ENCODE data around the gene LGI2.
A peak's percentile ranks its signal among the peaks of the same experiment; 100 is the strongest.
"Not testable (repeated sequence)": the region's sequence is repeated elsewhere in the genome, so short reads cannot be mapped to it uniquely, and the experiment has no call there.

The LGI2 gene

DNA sequence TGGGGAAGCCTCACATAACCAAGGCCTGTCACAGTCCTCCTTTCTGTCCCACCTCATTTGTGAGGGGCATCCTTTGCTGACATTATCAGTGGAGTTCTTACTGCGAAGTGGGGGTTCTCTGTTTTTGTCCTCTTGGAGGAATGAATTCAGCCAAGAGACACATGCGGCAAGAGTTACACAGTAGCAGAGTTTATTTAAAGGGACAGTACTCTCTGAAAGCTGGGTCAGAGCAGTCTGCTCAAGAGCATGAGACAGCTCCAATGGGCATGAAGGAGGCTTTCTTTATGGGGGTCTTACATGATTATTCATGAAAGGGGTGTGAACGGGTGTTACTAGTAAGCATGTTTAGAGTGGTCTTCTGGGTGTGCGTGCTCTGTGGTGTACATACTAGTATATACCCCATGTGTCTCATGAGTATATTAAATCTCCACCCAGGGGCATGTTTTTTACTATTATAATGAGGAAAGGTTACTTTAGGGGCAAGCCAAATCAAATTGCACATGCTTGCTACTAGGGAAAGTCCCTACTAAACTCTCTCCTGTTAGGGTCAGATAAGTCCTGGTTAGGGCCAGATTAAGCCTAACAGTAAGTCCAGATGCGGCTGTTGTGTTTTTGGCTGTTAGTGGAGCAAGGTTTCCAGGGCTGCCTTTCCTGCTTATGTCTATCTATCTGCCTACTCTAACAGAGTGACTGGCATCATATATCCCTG, 19.8 kb upstream of the LGI2 start:
- DNase-seq (ENCODE audit: low spot score): no peak

DNA sequence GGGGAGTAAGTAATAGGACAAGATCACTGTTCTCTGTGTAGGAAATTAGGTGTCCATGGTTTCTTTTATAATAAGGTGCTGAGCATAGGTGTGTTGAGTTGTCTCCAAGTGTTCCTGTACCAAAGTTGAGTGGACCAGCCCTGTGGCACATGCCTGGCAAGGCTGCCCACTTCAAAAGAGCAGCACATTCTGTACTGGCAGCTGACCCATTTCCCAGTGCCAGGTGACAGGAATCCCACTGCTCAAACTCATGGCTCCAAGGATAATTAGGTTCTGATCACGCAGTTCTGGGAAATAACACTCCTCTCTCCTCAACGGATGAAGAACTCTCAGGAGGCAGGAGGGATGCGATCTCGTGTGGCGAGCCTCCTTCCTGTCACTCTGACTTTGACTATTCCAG, 12.8 kb upstream of the LGI2 start:
- no peak for DNase-seq (ENCODE audit: low spot score)

DNA sequence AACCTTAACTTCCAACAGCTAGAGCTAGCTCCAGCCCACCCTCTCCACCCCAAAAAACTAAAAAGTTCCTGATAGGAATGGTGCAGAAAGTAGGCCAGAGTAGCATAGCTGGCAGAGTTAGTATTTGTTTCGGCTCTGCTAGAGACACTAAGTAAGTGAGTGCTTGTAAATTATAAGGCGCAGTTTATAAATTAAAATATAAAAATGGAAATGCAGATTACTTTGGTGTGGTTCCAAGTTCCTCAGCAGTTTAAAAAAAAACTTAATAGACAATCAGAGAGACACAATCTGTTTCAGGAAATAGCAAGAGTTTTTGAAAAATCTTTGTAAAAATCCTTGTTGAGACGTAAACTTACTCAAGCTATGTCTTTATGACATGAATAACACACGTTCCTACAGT, 2.8 kb upstream of the LGI2 start:
- no peak for DNase-seq (ENCODE audit: low spot score)

DNA sequence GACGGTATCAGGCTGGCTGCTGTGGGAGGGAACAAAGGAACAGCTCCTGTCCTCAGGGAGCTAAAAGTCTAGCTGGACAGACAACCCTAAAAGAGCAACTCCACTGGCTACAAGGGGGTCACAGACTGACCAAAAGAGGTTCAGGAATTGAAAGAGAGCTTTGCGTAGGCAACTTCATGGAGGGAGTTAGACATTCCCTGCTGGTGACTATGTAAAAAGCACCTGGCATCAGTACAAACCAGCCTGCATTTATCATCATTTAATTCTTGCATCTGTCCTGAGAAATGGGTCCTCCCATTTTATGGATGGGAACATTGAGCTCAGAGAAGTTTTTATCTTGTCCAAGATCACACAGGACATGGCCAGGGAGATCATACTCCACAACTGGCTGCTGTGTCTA, 1.4 kb upstream of the LGI2 start:
- DNase-seq (ENCODE audit: low spot score): no peak

DNA sequence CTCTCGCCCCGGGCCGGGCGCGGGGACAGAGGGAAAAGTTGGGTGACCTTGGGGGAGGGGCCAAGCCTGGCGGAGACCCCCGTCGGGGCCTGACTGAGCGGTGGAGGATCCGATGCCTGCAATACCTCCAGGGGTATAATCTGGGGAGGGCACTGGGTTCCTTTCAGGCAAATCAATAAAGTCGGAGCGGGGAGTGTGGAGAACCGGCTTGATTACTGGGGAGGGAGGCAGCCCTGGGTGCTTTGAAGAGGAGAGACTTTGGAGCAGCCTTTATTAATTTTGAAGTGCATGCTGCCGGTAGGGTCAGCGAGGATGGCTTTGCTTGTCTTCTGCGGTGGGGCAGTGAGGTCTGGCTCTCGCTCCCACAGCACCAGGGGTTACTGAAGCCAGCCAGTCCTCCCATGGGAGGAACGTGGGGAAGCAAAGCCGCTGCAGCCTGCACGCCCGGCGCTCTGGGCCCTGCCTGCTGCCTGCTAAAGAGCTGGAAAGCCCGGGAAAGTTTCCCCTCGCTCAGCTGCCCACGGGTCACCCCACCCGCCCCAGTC, 403 bp upstream of the LGI2 start:
- DNase-seq (ENCODE audit: low spot score): no peak

DNA sequence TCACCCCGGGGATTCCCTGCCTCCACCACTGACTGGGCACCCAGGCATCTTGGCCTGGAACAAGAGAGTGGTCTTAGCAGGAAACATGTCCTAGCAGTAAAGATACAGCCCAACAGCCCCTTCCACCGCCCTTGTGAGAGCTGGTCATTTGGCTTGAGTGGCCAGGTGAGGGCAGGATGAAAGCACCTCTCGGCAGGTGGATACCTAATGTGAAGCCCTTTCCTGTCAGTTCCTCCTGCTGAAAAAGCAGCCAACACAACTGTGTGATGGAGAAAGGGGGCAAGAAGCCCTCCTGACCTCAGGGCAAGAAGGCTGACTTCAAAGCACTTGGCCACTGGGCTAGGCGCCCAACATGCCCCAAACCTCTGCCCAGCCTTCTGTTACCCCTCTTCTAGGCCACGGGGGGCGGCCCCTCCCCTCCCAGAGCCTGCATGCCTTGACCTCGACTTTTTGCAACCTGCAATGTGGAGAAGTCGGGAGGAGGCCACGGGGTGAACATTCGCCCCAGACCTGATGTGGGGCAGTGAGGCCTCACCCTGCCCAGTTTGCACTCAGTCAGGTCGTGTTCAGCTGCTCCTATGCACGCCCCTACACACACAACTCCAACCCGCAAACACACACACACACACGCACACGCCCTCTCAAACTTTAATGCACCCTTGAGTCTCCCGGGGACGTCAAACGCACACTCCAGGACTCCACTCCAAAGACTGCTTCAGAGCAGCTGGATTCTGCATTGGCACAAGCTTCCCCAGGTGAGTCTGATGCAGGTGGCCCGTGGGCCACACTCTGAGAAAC, 1.1 kb downstream of the LGI2 start:
- no peak for DNase-seq (ENCODE audit: low spot score)

DNA sequence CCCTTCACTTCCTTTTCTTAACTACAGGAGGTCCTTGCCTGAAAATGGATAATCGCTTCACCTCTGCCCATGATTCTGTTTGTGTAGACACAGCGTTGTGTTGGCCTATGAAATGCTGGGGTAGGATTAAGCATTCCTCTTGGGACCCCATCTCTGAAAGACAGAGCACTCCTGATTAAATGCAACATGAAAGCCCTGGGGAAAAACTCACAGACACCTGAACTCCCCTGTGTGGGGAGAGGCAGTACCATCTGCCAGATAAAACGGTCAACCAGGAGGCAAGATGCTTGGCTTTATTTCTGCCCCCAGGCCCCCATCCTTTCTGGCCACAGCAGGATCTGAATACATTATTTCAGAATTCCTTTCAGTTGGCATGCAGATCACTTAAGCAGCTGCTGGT, 1.9 kb downstream of the LGI2 start:
- no peak for DNase-seq (ENCODE audit: low spot score)

DNA sequence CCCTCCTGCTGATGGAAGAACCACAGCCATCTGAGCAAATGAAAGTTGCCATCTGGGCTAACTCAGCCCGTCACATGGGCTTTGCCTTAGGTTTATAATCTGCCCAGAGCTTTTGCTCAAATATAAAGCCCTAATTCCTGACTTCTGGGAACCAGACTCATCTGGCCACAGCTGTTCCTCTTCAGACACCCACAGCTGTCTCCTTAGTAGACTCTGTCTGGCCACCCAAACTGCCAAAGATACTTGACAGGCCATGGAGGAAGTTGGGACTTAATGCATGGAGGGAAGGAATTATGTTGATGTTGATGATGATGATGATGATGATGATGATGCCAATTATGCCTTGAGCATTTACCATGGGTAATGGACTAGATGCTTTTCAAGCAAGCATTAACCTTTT, 8.0 kb downstream of the LGI2 start:
- no peak for DNase-seq (ENCODE audit: low spot score)

DNA sequence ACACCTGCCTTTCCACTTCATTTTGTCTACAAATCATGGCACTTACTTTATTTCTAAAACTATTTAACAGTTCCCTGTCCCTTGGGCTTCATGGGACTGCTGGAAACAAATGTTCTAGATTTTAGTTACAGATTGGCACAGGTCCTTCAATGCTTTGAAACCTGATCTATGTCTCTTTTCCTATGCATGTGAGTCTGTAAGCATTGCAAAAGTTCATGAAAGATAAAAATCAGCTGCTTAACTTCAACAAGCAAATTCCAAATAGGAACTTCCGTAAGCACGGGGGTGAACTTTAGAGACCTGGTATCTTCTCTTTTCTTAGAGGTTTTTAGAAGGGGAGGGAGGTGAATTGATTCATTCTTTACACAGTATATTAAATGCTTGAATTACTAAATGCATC, 9.5 kb downstream of the LGI2 start:
- DNase-seq (ENCODE audit: low spot score): no peak

DNA sequence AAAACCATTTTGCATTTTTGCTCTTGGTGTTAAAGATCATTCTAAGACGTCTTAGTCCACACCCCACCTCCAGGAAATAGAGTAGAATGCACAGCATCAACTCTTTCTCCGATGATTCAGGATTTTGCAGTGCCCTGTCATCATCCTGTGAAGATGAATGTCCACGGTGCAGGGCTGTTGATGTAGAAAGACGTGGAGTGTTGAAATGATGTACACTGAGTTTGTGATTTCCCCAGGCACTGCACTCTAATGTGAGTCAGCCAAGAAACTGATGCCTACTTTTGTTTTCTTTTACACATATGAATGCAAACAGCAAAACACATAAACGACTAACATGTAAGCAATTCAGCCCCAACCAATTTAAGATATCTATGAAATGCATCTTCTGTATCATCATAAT, 10.5 kb downstream of the LGI2 start:
- DNase-seq (ENCODE audit: low spot score): peak; percentile 55

DNA sequence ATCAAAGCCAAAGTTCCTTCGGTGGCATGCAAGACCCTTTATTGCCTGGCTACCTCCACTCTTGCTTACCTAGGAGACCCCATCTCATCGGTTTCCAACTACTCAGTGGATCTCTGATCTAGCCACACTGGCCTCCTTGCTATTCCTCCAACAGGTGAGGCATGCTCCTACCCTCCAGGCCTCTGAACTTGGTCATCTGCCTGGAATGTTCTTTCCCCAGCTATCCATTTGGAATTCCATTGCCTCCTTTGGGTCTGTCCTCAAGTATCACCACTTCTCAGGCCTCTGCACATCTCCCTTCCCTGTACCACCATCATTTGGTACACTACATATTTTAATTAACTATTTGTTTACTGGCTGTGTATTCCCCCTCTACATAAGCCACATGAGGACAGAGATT, 11.2 kb downstream of the LGI2 start:
- DNase-seq (ENCODE audit: low spot score): no peak

DNA sequence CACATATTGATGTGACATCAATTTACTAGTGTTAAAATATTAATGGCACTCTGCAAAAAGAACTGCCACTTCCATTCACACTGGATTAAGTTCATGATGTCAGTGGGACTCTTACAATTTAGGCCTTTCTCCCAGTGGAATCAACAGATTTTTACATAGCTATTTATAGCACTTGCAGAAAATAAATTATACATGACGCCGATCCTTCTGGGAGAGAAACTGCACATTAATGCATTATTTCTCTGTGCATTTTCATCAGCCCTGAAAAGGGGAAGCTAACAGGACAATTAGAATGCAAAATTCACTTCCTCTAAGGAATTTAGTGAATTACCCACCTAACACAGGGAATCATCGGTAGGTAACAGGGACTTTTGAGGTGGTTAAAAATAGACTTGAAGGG, 15.7 kb downstream of the LGI2 start:
- no peak for DNase-seq (ENCODE audit: low spot score)

DNA sequence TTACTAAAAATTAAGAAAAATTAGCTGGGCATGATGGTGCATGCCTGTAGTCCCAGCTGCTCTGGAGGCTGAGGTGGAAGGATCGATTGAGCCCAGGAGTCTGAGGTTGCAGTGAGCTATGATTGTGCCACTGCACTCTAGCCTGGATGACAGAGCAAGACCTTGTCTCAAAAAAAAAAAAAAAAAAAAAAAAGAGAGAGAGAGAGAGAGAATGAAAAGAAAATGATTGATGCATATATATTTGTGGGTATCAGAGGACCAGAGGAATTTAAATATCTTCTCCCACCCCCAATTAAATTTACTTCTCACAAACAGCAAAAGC, 16.1 kb downstream of the LGI2 start:
- DNase-seq (ENCODE audit: low spot score): not testable (repeated sequence)

DNA sequence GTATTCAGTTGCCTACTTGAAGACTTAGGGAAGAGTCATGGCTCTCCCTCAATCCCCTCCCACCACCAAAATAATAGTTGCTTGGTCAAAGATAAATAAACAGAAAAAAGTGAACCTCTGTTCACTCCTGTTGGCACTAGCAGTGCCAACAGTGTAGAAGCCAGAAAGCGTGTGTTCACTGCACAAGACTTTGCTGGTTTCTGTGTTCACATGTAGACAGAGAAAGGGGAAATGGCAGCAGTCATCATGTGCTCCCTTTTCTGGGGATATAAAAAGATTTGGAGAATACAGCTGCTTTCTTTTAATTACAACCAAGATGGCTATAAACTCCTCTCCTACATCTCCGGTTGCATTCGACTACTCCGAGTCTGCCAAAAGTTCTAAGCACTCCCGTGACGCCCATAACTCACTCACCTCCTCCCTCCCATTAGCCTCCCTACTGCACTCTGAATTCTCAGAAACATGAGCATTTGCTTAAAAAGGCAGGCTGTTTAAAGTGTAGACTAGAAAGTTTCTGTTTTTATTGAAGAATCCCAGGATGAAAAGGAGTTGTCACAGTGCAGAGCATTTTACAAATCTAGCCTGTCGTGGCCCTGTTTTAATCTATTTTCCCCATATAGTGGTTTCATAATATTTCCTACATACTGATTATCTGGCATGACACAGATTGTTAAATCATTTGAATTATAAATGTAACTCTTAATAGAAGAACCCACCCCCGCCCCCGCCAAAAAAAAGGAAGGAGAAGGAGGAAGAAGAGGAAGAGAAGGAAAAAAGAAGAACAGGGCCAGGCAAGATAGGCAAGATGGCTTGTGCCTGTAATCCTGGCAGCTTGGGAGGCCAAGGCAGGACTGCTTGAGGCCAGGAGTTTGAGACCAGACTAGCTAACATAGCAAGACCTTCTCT, 16.7 kb downstream of the LGI2 start:
- DNase-seq (ENCODE audit: low spot score): no peak

DNA sequence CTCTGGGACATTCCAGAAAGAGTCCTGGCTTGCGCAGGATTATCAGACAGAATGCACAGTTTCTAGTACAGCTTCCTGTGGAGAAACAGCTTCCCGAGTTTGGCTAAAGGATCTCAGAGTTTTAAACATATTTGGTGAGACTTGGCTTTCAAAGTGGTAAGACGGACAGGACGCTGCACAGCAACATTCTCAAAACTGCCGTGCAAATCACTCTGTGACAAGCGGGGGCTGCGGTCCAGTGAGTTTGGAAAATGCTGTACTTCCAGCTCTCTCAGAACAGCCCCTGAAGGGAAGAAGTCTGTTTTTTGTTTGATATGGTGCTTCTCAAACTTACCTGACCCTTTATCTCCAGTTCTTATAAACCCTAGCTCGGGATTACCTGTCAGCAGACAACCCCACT, 18.1 kb downstream of the LGI2 start:
- no peak for DNase-seq (ENCODE audit: low spot score)

DNA sequence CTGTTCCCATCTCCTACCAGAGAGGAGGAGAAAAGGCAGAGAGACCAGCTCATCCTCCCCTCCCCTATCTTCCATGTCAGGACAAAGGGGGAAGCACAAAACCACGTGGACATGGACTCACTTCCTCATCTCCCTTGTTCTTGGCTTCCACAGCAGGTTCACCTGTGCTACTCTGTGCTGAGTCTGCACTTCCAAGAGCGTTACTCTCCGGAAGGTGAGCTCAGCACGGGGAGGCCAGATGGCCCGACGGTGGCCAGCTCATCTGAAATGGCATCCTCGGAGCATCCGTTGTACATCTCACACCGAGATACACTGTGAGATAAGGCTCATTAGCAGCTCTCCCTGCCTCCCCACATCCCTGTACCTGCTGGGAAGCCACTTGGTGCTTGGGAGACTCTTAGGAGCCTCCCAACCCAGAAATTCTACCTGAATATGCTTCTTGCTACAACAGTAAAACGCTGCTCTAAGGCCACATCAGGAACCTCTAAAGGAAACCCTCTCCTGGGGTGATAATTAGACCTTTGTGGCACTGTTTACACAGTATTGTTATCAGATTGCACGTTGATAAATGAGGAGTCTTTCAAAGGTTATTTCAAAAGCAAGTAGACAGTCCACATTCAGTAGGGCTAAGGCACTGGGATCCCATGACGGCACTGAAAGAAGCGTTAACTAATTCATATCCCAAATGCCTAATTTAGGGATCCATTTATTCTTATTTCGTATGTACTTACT, 19.4 kb downstream of the LGI2 start:
- no peak for DNase-seq (ENCODE audit: low spot score)

DNA sequence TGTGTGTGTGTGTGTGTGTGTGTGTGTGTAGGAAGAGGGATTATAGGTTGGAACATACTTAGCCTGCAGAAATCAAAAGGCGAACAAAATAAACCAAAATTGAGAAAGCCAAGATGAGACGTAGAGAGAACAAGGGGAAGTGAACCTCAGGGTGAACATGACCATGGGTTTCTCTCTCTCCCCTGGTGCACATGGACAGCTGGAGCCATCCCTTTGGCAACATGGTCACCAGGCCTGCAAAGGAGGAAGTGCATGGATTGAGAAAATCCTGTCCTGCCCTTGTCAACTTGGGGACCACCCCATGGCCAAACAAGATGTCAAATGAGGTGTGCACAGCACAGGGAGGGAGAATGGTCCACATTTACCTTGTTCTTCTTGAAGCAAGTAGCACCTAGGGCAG, 23.1 kb downstream of the LGI2 start:
- no peak for DNase-seq (ENCODE audit: low spot score)

DNA sequence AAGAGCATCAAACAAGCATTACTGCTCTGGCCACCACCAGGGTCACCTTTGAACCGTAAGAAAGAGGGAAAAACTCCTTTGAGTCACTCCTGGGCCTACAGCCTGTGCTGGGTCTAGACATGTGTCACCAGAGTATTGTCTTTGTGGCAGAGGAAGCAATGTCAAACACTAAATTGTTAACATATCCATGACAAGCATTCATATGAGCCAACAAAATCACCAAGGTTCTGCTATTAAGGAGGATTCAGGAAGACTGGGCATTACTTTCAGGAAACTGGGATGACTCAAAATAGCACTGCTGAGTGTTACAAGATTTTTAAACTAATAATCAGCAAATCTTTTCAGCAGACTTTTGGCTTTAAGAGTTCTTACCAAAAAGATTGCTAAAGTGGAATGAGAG, 28.1 kb downstream of the LGI2 start:
- DNase-seq (ENCODE audit: low spot score): peak; percentile 97

DNA sequence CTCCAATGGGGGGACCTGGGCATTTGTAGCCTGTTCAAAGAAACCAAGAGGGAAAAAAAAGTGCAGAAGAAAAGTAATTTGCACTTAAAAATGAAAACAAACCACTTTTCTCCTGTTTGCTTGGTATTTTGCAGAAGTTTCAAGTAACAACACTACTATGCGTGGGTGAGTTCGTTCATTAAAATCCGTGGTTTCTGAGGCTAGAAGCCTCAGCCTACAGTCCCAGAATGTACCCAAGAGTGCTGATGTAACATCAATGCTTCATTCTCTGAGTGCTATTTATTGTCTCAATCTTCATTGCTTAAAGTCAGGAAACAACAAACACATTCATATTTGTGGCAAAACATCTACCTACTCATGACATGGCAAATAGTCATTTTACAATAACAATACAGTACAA, 29.2 kb downstream of the LGI2 start:
- no peak for DNase-seq (ENCODE audit: low spot score)

DNA sequence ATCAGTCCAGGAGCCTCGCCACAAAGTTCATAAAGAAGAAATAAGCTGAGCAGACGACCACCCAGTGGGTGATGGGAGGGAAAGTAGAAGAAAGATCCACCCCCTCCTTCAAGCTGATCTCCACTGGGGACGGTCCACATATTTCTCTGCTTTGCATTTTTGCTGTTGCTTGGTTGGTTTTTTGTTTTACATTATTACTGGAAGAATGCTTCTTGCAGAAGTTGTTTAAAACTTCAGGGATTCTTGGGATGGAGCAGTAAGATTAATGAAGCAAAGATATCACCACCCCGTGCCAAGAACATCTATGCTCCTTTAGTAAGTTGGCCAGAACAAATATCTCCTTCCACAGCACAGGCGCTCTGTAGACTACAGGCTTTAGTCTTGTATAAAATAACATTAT, 30.1 kb downstream of the LGI2 start:
- no peak for DNase-seq (ENCODE audit: low spot score)

DNA sequence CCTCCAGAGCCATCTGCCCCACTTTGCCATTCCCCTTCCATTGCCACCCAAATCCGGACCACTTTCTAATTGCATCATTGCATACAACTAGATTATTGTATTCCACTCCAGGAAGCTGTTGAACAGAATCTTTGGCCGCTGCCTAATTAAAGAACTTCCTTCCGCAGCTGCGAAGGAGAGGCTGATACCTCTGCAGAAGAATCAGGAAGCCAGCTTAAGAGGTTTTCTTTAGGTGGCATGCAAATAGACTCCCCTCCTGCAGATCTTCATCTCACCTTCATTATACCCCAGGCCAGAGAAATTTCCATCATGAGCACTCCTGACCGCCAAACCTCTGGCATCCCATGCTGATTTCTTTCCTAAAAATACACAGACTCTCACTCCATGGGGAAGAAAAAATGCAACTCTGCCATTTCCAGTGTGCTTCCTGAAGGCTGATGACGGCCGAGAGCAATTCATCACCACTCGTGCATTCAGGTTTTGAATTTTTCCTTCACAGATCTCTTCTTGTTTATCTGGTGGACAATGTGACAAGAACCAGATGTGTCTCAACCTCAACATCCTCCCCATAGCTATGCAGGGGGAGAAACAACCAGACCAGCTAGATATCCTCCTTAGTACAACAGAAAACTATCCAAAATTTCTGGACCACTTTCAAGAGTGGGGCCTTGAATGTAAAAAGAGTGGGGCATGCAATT, 31.2 kb downstream of the LGI2 start:
- DNase-seq (ENCODE audit: low spot score): no peak
